ENCODE measurements around the gene ACSM5. TPM values are rescaled to one million over a fixed set of nuclear protein-coding genes. Genes with fewer than 3 reads are reported as not detected.

ACSM5 gene
- total and polyA plus RNA-seq, 2 experiments from 2014 or later: not detected

DNA sequence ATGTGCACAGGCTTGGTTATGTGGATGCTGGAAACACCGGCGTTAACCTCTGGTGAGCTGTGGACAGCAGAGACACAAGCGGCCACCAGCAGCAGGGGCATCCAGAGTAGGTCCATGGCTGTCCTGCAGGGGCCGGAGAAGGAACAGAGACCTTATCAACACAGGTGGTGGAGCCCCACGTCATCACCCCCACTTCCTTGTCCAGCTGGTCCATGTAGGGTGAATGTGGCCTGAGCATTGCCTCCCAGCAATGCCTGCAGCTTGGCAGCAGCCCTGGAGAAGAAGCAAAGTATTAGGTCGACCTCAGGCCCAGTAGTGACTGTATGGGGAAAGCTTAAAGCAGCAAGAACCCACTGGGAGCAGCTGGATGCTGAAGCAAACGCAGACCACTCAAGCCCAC lies 10.1 kb upstream of the ACSM5 start:
- Histone ChIP-seq H3K4me1 (ENCODE audit: insufficient read depth) (no peaks in the 10 kb centered on the region), H3K4me2 (ENCODE audit: unreplicated experiment) (no peak overlapping the region), H3K27ac (no peak overlapping the region), H3K4me3 (no peak overlapping the region), H3K9me3 (ENCODE audit: low read depth) (no peaks in the 10 kb centered on the region), H3K79me2 (ENCODE audit: insufficient read depth) (no peaks in the 10 kb centered on the region), H3F3A (ENCODE audit: insufficient read depth) (no peaks in the 10 kb centered on the region), H3K9ac (no peak overlapping the region), H4K20me1 (ENCODE audit: insufficient read depth) (no peaks in the 10 kb centered on the region), H2AFZ (no peak overlapping the region), H3K36me3 (ENCODE audit: low read depth) (no peaks in the 10 kb centered on the region), H3K27me3 (replicated peaks; ENCODE audit: insufficient read depth) (no peaks in the 10 kb centered on the region), H3K9me2 (ENCODE audit: insufficient read depth) (no peaks in the 10 kb centered on the region)
- 52 to 54% methylated on average over 7 of the region's 7 CpGs for WGBS, 2 experiments (ENCODE audit: low coverage in 1 of 2, low lambda C conversion rate in 2 of 2, missing lambda C conversion rate in 2 of 2)
- in situ Hi-C loops (cut with MboI): no loop called here
- no peak for DNase-seq
- no peak for TF ChIP-seq EZH2phosphoT487 (IDR thresholded peaks at IDR 0.05; ENCODE audit: insufficient read depth, low read depth)
- no peak for TF ChIP-seq EZH2 (IDR thresholded peaks at IDR 0.05; ENCODE audit: insufficient read depth, poor library complexity, severe bottlenecking)

DNA sequence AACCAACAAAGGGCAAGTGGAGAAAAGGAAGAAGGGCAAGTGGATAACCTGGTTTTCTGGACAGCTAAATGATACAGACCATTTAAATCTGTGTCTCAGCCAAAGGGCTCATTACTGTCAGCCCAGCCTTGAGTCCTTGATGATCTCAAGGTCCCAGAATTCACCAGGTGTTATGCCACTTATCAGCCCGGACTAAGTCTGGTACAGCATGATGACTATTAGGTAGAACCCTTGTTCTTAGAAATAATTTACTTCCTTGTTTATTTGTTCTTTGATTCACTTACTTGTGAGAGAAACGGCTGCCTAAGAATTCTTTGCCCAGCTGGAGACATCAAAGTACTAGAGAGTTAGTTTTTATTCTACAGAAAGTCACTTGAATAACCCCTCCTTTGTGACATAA lies 8.3 kb upstream of the ACSM5 start:
- H3K36me3 ChIP-seq (ENCODE audit: low read depth): no peaks in the 10 kb centered on the region
- H3K9me3 ChIP-seq (ENCODE audit: low read depth): no peaks in the 10 kb centered on the region
- H4K20me1 ChIP-seq (ENCODE audit: insufficient read depth): no peaks in the 10 kb centered on the region
- TF ChIP-seq EZH2phosphoT487 (IDR thresholded peaks at IDR 0.05; ENCODE audit: insufficient read depth, low read depth): no peak
- TF ChIP-seq EZH2 (IDR thresholded peaks at IDR 0.05; ENCODE audit: insufficient read depth, poor library complexity, severe bottlenecking): no peak
- no peak overlapping the region for H3K27ac ChIP-seq
- H3F3A ChIP-seq (ENCODE audit: insufficient read depth): no peaks in the 10 kb centered on the region
- no peaks in the 10 kb centered on the region for H3K79me2 ChIP-seq (ENCODE audit: insufficient read depth)
- H3K27me3 ChIP-seq (replicated peaks; ENCODE audit: insufficient read depth): no peaks in the 10 kb centered on the region
- no peak overlapping the region for H3K4me2 ChIP-seq (ENCODE audit: unreplicated experiment)
- in situ Hi-C loops (cut with MboI): no loop called here
- H3K9ac ChIP-seq: no peak overlapping the region
- no peaks in the 10 kb centered on the region for H3K4me1 ChIP-seq (ENCODE audit: insufficient read depth)
- no peaks in the 10 kb centered on the region for H3K9me2 ChIP-seq (ENCODE audit: insufficient read depth)
- no peak for DNase-seq
- 21 to 22% methylated on average over 2 of the region's 2 CpGs for WGBS, 2 experiments (ENCODE audit: low coverage in 1 of 2, low lambda C conversion rate in 2 of 2, missing lambda C conversion rate in 2 of 2)
- no peak overlapping the region for H3K4me3 ChIP-seq
- no peak overlapping the region for H2AFZ ChIP-seq

DNA sequence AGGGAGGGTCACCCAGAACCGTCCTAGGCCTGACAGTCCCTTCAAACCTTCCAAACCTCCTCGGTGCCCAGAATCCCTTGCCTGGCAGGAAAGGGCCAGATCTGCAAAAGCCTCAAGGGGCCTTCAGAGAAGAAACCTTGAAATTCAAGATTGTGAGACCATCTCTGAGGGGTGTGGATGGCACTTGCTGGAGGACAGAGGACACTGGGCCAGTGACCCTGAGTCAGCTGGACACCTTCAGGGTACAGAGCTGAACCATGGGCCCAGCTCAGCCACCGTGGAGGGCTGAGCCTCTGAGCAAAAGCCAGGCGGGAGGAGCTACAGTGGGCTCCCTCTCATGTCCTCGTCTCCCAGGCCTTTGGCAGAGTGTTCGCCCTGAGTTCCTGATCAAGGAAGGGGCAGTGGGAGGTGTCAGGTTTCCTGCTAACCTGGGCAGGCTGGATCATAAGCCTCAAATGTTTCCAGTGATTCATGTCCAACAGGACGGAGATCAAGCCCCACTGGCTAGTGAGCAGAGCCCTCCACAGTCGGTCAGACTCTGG lies 7.8 kb upstream of the ACSM5 start:
- no peaks in the 10 kb centered on the region for H4K20me1 ChIP-seq (ENCODE audit: insufficient read depth)
- no peaks in the 10 kb centered on the region for H3K36me3 ChIP-seq (ENCODE audit: low read depth)
- TF ChIP-seq EZH2 (IDR thresholded peaks at IDR 0.05; ENCODE audit: insufficient read depth, poor library complexity, severe bottlenecking): no peak
- TF ChIP-seq EZH2phosphoT487 (IDR thresholded peaks at IDR 0.05; ENCODE audit: insufficient read depth, low read depth): no peak
- H3K9me3 ChIP-seq (ENCODE audit: low read depth): no peaks in the 10 kb centered on the region
- DNase-seq: no peak
- WGBS, 2 experiments (ENCODE audit: low coverage in 1 of 2, low lambda C conversion rate in 2 of 2, missing lambda C conversion rate in 2 of 2): 35 to 37% methylated on average over 8 of the region's 8 CpGs
- no peaks in the 10 kb centered on the region for H3F3A ChIP-seq (ENCODE audit: insufficient read depth)
- no peak overlapping the region for H2AFZ ChIP-seq
- H3K4me3 ChIP-seq: no peak overlapping the region
- no peaks in the 10 kb centered on the region for H3K9me2 ChIP-seq (ENCODE audit: insufficient read depth)
- no peaks in the 10 kb centered on the region for H3K4me1 ChIP-seq (ENCODE audit: insufficient read depth)
- H3K9ac ChIP-seq: no peak overlapping the region
- H3K4me2 ChIP-seq (ENCODE audit: unreplicated experiment): no peak overlapping the region
- no peaks in the 10 kb centered on the region for H3K79me2 ChIP-seq (ENCODE audit: insufficient read depth)
- in situ Hi-C loops (cut with MboI): no loop called here
- H3K27me3 ChIP-seq (replicated peaks; ENCODE audit: insufficient read depth): no peaks in the 10 kb centered on the region
- H3K27ac ChIP-seq: no peak overlapping the region

DNA sequence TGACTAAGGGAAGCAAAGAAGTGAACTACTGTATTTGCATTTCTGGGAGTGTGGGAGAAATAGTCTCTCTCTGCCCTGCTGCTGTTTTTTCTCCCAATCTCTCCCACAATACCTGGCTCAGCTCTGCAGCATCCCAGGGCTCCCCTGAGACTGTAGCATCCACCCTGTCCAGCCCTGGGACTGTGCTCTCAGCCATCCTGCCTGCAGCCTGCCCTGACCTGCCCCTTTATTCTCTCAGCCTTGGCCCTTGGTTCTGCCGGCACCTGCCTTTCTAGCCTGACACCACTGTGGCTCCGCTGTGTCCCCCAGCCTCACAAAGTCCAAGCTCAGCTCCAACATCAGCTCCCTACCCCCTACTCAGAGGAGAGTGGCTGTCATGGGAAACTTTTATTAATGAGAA lies 6.7 kb upstream of the ACSM5 start:
- H3K4me1 ChIP-seq (ENCODE audit: insufficient read depth): no peaks in the 10 kb centered on the region
- no peaks in the 10 kb centered on the region for H3K9me3 ChIP-seq (ENCODE audit: low read depth)
- H3K4me2 ChIP-seq (ENCODE audit: unreplicated experiment): no peak overlapping the region
- in situ Hi-C loops (cut with MboI): no loop called here
- no peaks in the 10 kb centered on the region for H3K79me2 ChIP-seq (ENCODE audit: insufficient read depth)
- no peaks in the 10 kb centered on the region for H4K20me1 ChIP-seq (ENCODE audit: insufficient read depth)
- H3F3A ChIP-seq (ENCODE audit: insufficient read depth): no peaks in the 10 kb centered on the region
- TF ChIP-seq EZH2 (IDR thresholded peaks at IDR 0.05; ENCODE audit: insufficient read depth, poor library complexity, severe bottlenecking) (no peak), EZH2phosphoT487 (IDR thresholded peaks at IDR 0.05; ENCODE audit: insufficient read depth, low read depth) (no peak)
- 77 to 82% methylated on average over 2 of the region's 2 CpGs for WGBS, 2 experiments (ENCODE audit: low coverage in 1 of 2, low lambda C conversion rate in 2 of 2, missing lambda C conversion rate in 2 of 2)
- no peaks in the 10 kb centered on the region for H3K36me3 ChIP-seq (ENCODE audit: low read depth)
- no peak for DNase-seq
- H3K4me3 ChIP-seq: no peak overlapping the region
- H3K9ac ChIP-seq: no peak overlapping the region
- no peak overlapping the region for H2AFZ ChIP-seq
- H3K27me3 ChIP-seq (replicated peaks; ENCODE audit: insufficient read depth): no peaks in the 10 kb centered on the region
- no peaks in the 10 kb centered on the region for H3K9me2 ChIP-seq (ENCODE audit: insufficient read depth)
- no peak overlapping the region for H3K27ac ChIP-seq

DNA sequence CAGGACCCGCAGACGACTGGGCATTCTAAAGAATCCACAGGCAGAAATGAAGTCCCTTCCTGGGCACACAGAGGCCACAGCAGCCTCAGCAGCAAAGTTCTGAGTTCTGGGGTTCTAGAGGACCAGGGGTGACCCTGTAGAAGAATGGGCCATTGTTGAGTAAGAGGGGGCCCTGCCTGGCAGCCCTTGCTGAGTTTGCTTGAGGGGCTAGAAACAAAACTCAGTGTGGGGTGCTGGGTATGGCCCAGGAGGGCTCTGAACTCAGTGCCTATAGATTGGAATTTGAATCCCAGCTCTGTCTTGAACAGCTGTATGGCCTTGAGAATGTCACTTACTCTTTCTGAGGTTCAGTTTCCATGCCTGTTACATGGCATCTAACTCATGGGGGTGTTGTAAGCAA lies 4.7 kb upstream of the ACSM5 start, which contains the start of gene PDILT:
Gene PDILT, minus strand, starts transcription at position 101 of the 400 bp plus-strand sequence. CDS start 5,437 bp downstream, outside the sequence.
- H3F3A ChIP-seq (ENCODE audit: insufficient read depth): no peaks in the 10 kb centered on the region
- no peaks in the 10 kb centered on the region for H3K9me3 ChIP-seq (ENCODE audit: low read depth)
- no peak for TF ChIP-seq EZH2 (IDR thresholded peaks at IDR 0.05; ENCODE audit: insufficient read depth, poor library complexity, severe bottlenecking)
- TF ChIP-seq EZH2phosphoT487 (IDR thresholded peaks at IDR 0.05; ENCODE audit: insufficient read depth, low read depth): no peak
- no peaks in the 10 kb centered on the region for H4K20me1 ChIP-seq (ENCODE audit: insufficient read depth)
- no peaks in the 10 kb centered on the region for H3K9me2 ChIP-seq (ENCODE audit: insufficient read depth)
- H3K9ac ChIP-seq: no peak within 1 kb of the TSS
- no peak within 1 kb of the TSS for H3K27ac ChIP-seq
- DNase-seq: no peak
- WGBS, 2 experiments (ENCODE audit: low coverage in 1 of 2, low lambda C conversion rate in 2 of 2, missing lambda C conversion rate in 2 of 2): 56 to 92% methylated on average over 2 of the region's 2 CpGs
- H2AFZ ChIP-seq: no peak within 1 kb of the TSS
- no peaks in the 10 kb centered on the region for H3K27me3 ChIP-seq (replicated peaks; ENCODE audit: insufficient read depth)
- in situ Hi-C loops (cut with MboI): no loop called here
- no peak within 1 kb of the TSS for H3K4me2 ChIP-seq (ENCODE audit: unreplicated experiment)
- no peaks in the 10 kb centered on the region for H3K36me3 ChIP-seq (ENCODE audit: low read depth)
- H3K4me1 ChIP-seq (ENCODE audit: insufficient read depth): no peaks in the 10 kb centered on the region
- H3K79me2 ChIP-seq (ENCODE audit: insufficient read depth): no peaks in the 10 kb centered on the region
- H3K4me3 ChIP-seq: no peak within 1 kb of the TSS

Data from GM23248 (cell line).